ENCODE results near the gene LTO1.
"Not testable (repeated sequence)": the region's sequence is repeated elsewhere in the genome, so short reads cannot be mapped to it uniquely, and the experiment has no call there.

Gene LTO1

DNA sequence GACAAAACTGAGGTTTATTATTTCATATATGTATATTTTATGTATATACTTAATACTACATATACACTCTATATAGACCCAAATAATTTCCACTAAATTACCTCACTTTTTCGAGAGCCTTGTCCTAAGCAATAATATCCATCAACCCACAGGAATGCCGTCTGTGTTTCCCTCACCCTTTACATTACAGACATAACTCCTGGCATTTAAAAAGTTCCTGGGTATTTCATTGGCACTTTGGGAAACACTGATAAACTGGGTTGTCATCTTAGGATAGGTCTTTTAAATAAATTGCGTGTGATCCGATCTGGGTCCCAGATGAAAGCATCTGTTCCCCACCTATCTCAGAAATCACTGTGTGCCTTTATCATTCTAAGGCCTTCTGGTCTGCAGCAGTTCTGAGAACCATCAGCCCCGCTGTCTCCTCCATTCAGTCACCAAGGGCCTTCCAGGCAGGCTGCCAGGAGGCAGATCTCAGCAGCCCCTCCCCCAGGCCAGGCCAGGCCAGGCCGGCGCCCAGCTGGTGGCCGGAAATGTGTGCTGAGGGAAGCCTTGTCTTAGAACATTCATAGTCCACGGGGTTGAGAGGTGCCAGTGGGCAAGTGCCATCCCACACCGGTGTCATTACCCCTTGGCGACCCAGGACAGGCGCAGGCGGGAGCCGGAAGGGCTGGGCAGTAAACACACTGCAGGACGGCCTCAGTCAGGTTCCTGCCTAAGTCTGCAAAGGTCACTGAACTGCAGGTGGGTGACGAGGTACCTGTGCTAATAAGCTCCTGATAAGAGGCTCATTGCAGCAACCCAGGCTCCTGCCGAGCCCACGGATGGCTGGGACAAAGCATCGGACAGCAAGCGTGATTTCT is 25.4 kb upstream of the LTO1 start:
- no peak for DNase-seq

GRCh38 chr11:69699213-69699612 is 24.1 kb upstream of the LTO1 start:
- DNase-seq, result no peak

DNA sequence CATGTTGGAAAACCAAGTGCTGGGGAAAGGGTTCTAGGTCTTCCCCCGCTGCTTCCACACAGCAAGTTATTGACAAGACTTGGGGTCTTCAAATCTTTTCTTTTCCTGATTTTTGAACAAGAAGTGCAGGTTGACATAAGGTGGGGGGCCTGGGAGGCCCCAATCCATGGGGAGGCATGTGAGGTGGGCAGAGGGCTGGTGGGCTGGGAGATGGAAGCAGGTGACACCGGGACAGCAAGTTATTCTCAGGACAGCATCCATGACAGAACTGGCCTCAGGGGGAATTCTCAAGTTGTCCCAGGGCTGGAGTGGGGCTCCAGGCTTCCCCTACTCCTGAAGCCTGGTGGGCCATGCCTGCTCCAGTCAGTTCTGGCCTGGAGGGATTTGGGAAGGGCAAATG is 23.2 kb upstream of the LTO1 start:
- no peak for DNase-seq

GRCh38 chr11:69697861-69698260 is 22.7 kb upstream of the LTO1 start:
- no peak for DNase-seq

DNA sequence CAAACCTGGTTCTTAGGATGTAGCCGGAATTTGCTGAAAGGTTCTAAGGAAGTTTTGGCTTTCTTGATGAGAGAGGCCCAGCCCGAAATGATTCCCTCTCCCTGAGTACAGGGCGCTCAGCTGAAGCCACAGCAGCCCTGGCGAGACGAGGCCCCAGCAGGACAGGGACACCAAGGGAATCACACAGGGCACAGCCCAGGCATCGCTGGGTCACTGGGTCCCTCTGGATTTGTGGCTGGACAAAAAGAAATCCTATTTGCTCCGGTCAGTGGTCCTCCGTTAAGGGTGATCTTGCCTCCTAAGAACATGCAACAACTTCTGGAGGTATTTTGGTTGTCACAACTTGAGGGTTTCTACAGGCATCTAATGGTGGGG is 22.3 kb upstream of the LTO1 start:
- no peak for DNase-seq

DNA sequence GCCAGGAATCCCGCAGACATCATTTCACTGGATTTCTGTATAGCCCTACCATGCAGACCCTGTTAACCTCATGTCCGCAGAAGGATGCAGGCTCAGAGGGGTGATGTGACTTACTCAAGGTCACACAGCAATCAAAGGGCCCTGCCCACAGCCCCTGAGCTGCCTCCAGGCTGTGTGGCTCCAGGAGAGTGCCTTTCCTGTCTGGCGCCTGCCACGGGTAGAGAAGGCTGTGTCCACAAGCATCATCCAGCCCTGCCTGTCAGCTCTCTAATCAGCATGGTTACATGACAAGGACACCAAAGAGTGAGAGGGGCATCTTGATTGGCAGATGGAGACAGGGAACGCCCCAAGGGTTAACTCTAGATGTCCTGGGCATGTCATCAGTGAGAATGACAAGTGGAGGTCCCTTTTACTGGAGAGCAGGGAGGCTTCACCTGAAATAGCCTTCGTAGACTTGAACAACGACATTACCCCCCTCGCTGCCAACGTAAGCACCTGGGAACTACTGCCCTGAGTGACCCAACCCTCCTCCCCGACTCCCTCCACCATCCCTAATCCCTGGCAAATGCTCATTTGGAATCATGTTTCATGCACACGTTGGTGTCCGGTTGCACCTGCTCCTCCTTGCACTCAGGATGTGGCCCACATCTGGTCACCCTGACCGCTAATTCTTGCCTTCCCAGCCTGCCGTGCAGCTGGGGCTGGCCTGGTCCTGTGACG is 21.8 kb upstream of the LTO1 start:
- DNase-seq, result no peak

- DNase-seq, result not testable (repeated sequence)
These were observed 20.8 kb upstream of the LTO1 start for GRCh38 chr11:69695995-69696394.

DNA sequence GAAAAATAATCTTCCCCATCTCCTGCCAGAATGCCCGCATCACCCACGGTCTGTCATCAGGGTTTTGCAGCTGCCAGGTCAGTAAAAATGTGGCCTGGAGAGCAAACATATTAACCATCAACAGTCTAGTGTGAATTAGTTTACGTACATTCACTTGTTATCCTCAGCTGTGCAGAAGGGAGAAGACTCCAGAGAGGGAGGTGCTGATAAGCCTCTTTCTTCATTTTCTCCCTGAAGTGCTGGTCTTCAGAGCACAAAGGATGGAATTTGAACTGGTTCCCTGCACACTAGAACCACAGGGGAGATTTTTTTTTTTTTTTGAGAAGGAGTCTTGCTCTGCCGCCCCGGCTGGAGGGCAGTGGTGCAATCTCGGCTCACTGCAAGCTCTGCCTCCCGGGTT is 20.4 kb upstream of the LTO1 start:
- DNase-seq, result no peak

DNA sequence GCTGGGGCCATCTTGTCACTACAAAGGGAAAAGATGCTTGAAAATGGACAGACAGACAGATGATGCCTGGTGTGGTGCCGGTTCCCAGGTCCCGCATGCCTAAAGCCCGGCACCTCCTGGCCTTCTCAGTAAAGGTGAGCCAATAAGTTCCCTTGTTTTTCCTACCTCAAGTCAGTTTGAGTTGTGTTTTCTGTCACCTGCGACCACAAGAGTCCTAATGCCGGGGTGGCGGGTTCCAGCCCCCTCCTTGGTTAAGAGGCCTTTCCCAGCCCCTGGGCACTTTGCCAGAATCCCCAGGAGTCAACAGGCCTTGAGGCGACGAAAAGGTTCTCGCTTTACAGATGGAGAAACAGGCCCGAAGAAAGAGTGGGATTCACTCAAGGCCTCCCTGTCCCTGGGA is 19.6 kb upstream of the LTO1 start:
- DNase-seq, result no peak

DNA sequence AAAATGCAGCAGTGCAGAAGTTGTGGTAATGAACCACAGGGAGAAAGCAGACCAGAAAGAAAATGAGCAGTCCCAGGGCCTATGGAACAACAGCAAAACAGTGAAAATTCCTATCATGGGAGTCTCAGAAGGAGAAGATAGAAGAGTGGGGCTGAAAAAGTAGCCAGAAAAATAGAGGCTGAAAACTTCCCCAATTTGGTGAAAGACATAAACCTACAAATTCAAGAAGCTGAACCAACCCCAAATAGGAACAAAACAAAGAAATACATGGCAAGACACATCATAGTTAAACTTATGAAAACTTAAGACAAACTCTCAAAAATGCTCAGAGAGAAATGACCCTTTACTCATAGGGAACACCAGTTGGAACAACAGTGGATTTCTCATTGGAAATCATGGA is 17.3 kb upstream of the LTO1 start:
- no peak for DNase-seq

GRCh38 chr11:69691463-69691862 is 16.3 kb upstream of the LTO1 start:
- no peak for DNase-seq

DNA sequence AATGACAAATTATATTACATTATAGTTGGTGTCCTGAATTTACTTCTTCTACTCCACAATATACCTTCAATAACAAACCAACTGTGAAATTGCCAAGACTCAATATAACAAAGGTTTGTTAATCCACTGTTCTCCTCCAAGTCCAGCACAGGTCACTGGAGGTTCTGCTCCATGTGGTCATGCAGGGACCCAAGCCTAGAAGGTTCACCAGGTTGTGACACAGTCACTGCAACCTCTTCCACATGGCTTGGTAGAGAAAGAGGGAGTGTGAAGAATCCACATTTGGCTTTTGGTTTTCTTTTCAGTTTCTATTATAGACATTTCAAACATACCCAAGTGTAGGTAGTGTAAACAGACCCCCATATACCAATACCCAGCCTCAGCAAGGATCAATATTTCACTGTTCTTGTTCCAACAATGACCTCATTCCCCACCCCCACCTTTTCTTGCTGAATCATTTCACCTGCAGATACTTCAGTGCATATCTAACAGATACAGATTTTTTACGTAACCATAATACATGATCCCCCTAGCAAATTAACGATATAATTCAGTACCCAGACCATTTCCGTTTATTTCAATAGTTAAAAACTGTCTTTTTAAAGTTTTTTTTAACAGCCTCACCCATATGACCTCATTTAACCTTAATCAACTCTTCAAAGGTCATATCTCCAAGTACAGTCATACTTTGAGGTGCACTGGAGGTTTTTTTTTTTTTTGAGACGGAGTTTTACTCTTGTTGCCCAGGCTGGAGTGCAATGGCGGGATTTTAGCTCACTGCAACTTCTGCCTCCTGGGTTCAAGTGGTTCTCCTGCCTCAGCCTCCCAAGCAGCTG is 14.5 kb upstream of the LTO1 start:
- no peak for DNase-seq

- not testable (repeated sequence) for DNase-seq
These were observed 13.0 kb upstream of the LTO1 start for GRCh38 chr11:69687969-69688771.

DNA sequence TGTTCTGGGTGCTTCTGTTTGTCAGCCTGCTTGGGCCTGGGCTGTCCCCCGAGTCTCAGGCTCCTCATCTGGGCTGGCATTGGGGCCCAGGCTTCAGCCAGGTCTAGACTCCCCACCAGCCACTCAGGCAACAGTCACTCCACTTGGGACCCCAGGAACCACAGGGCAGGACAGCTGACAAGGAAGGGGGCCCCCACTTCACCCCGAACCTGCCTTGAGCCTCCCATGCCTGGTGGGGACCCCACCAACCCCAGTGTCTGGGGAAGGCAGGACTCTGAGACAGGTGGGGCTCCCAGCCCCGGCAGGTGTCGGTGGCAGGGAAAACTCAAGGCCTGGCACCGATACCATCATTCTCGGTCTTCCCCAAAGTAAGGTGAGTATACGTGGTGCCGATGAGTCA is 11.7 kb upstream of the LTO1 start:
- DNase-seq, result no peak

- no peak for DNase-seq
These were observed 11.3 kb upstream of the LTO1 start for GRCh38 chr11:69686452-69686851.

- DNase-seq, result no peak
These were observed 10.2 kb upstream of the LTO1 start for GRCh38 chr11:69685348-69685747.

DNA sequence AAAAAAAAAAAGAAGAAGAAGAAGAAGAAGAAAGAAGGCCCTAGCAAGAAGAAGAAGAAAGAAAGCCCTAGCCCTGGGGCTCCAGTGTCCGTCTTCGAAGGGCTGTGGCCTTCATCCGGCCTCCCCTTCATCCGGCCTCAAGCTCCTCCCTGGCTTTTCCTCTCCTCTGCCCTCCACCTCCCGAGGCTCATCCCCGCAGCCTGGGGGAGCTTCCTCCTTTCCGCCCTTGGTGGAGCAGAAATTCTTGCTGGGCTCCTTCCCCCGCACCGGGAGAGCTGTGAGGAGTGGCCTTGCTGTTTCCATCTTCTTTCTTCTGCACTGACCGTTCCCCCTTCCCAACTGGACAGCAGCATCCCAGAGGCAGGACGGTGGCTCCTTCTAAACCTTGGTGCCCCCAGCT is 9.5 kb upstream of the LTO1 start:
- no peak for DNase-seq

- no peak for DNase-seq
These were observed 8.7 kb upstream of the LTO1 start for GRCh38 chr11:69683764-69684333.

DNA sequence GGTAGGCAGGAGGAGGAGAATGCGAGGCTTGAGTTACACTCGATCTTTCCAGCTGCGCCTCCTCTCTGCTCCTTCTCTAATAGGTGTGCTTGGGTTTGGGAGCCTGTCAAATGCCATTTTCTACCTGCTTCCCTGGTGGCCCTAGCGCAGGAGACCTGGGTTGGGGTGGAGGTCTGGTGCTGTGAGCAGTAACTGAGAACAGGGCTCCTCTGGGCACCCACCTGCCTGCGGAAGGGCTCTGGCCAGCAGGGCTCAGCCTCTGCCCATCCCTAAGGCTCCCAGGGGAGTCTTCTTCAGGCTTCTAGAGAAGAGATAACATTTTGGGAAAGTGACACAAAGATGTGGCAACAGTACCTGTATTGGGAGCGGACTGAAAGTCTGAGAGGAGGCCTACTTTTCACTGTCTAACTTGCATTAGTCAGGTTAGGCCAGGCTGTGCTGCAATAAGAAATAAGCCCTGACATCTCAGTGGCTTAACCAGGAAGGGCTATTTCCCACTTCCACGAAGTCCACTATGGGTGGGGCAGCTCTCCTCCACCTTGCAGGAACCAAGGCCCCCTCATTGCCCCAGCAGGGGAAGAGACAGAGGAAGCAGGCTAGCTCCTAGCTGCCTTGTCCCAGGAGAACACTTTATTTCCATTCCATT is 7.7 kb upstream of the LTO1 start:
- no peak for DNase-seq

GRCh38 chr11:69682221-69682620 is 7.1 kb upstream of the LTO1 start:
- no peak for DNase-seq

GRCh38 chr11:69680688-69681087 is 5.5 kb upstream of the LTO1 start:
- no peak for DNase-seq

GRCh38 chr11:69677749-69678148 is 2.6 kb upstream of the LTO1 start:
- DNase-seq, result no peak

Data from CD4-positive, alpha-beta T cell treated with Interleukin-12 subunit alpha and Interleukin-12 subunit beta, for 1 hour (primary cell).